ENCODE data around the gene NKAPD1. TPM values are rescaled to one million over a fixed set of nuclear protein-coding genes. Genes with fewer than 3 reads are reported as not detected.

NKAPD1 gene
- total and polyA plus RNA-seq, 2 of the 13 experiments (the other 11 are each of a cell fraction or from before 2014, with no cell fraction given) = 11.2 to 22.5 TPM

GRCh38 chr11:112024773-112025678, 49.1 kb upstream of the NKAPD1 start, which contains the start of gene DLAT (continued):
- TF ChIP-seq HMGXB3 (CRISPR knock-in tag; IDR thresholded peaks at IDR 0.05; ENCODE audit: borderline replicate concordance) (peak; percentile 63; the same call in 1 of the 2 replicates), SIX4 (CRISPR knock-in tag; IDR thresholded peaks at IDR 0.05) (peak; percentile 23; the same call in 1 of the 2 replicates), THAP9 (CRISPR knock-in tag; IDR thresholded peaks at IDR 0.05; ENCODE audit: borderline replicate concordance) (peak; percentile 86; the same call in 1 of the 2 replicates), RNF219 (CRISPR knock-in tag; IDR thresholded peaks at IDR 0.05) (no peak), KMT2B (CRISPR knock-in tag; IDR thresholded peaks at IDR 0.05) (peak; percentile 95), ZNF75D (CRISPR knock-in tag; IDR thresholded peaks at IDR 0.05; ENCODE audit: borderline replicate concordance) (no peak), HOMEZ (CRISPR knock-in tag; IDR thresholded peaks at IDR 0.05; ENCODE audit: low read depth) (no peak; the same call in 1 of the 2 replicates), HDAC2 (CRISPR knock-in tag; IDR thresholded peaks at IDR 0.05) (peak; percentile 71; the same call in 1 of the 2 replicates), WIZ (CRISPR knock-in tag; IDR thresholded peaks at IDR 0.05) (no peak), ISL2 (CRISPR knock-in tag; IDR thresholded peaks at IDR 0.05) (peak; percentile 33; the same call in 1 of the 2 replicates), RBM39 (IDR thresholded peaks at IDR 0.05; ENCODE audit: low read depth, low read length, poor library complexity, severe bottlenecking) (peak; percentile 95), NFE2L1 (CRISPR knock-in tag; IDR thresholded peaks at IDR 0.05; ENCODE audit: borderline replicate concordance) (no peak), CBFB (CRISPR knock-in tag; IDR thresholded peaks at IDR 0.05) (peak; percentile 81), ZNF234 (CRISPR knock-in tag; conservative IDR thresholded peaks at IDR 0.05) (no peak; the same call in 1 of the 2 replicates), ZNF713 (CRISPR knock-in tag; IDR thresholded peaks at IDR 0.05) (no peak), ZNF773 (CRISPR knock-in tag; IDR thresholded peaks at IDR 0.05; ENCODE audit: borderline replicate concordance) (peak; percentile 77)
